Measurements from ENCODE around the gene EFHC1. TPM values are rescaled to one million over a fixed set of nuclear protein-coding genes. Genes with fewer than 3 reads are reported as not detected.

Gene EFHC1
- total and polyA plus RNA-seq, 2 of the 13 experiments (the other 11 are each of a cell fraction or from before 2014, with no cell fraction given), result 23.4 to 29.5 TPM

DNA sequence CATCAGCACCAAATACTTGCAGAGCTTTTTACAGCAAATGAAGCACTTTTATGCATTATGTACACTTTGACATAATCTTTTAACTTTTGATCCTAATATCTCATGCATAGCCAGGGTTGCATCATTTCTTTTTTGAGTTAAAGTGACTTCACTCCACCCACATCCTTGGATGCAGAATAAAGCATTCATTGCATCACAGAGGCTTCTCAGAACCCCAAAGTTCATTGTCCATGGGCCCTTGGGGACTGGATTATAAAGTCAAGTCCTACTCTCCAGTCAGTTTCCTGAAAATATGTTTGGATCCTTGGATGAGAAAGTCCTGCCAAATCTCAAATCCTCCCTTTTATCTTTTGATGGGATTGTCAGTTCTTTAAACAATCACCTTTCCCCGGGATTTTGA lies 10.6 kb upstream of the EFHC1 start (continued):
- TF ChIP-seq EED (CRISPR knock-in tag; IDR thresholded peaks at IDR 0.05) (no peak), SNAPC2 (CRISPR knock-in tag; IDR thresholded peaks at IDR 0.05) (no peak), ZNF724P (CRISPR knock-in tag; IDR thresholded peaks at IDR 0.05; ENCODE audit: borderline replicate concordance) (no peak), RARG (CRISPR knock-in tag; IDR thresholded peaks at IDR 0.05; ENCODE audit: low read depth) (no peak)
- TF ChIP-seq, protein P1, sequence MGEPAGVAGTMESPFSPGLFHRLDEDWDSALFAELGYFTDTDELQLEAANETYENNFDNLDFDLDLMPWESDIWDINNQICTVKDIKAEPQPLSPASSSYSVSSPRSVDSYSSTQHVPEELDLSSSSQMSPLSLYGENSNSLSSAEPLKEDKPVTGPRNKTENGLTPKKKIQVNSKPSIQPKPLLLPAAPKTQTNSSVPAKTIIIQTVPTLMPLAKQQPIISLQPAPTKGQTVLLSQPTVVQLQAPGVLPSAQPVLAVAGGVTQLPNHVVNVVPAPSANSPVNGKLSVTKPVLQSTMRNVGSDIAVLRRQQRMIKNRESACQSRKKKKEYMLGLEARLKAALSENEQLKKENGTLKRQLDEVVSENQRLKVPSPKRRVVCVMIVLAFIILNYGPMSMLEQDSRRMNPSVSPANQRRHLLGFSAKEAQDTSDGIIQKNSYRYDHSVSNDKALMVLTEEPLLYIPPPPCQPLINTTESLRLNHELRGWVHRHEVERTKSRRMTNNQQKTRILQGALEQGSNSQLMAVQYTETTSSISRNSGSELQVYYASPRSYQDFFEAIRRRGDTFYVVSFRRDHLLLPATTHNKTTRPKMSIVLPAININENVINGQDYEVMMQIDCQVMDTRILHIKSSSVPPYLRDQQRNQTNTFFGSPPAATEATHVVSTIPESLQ (CRISPR knock-in tag; conservative IDR thresholded peaks at IDR 0.05), result no peak
- TF ChIP-seq, protein P2, sequence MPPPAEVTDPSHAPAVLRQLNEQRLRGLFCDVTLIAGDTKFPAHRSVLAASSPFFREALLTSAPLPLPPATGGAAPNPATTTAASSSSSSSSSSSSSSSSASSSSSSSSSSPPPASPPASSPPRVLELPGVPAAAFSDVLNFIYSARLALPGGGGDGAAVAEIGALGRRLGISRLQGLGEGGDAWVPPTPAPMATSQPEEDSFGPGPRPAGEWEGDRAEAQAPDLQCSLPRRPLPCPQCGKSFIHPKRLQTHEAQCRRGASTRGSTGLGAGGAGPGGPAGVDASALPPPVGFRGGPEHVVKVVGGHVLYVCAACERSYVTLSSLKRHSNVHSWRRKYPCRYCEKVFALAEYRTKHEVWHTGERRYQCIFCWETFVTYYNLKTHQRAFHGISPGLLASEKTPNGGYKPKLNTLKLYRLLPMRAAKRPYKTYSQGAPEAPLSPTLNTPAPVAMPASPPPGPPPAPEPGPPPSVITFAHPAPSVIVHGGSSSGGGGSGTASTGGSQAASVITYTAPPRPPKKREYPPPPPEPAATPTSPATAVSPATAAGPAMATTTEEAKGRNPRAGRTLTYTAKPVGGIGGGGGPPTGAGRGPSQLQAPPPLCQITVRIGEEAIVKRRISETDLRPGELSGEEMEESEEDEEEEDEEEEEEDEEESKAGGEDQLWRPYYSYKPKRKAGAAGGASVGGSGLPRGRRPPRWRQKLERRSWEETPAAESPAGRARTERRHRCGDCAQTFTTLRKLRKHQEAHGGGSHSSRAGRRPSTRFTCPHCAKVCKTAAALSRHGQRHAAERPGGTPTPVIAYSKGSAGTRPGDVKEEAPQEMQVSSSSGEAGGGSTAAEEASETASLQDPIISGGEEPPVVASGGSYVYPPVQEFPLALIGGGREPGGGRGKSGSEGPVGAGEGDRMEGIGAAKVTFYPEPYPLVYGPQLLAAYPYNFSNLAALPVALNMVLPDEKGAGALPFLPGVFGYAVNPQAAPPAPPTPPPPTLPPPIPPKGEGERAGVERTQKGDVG (CRISPR knock-in tag; IDR thresholded peaks at IDR 0.05; ENCODE audit: borderline replicate concordance), result no peak
- TF ChIP-seq, protein P3, sequence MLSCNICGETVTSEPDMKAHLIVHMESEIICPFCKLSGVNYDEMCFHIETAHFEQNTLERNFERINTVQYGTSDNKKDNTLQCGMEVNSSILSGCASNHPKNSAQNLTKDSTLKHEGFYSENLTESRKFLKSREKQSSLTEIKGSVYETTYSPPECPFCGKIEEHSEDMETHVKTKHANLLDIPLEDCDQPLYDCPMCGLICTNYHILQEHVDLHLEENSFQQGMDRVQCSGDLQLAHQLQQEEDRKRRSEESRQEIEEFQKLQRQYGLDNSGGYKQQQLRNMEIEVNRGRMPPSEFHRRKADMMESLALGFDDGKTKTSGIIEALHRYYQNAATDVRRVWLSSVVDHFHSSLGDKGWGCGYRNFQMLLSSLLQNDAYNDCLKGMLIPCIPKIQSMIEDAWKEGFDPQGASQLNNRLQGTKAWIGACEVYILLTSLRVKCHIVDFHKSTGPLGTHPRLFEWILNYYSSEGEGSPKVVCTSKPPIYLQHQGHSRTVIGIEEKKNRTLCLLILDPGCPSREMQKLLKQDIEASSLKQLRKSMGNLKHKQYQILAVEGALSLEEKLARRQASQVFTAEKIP (CRISPR knock-in tag; IDR thresholded peaks at IDR 0.05; ENCODE audit: borderline replicate concordance), result no peak
